Measurements from ENCODE around the gene XPO5. TPM values are rescaled to one million over a fixed set of nuclear protein-coding genes. Genes with fewer than 3 reads are reported as not detected.

Gene XPO5
- total RNA-seq, 1 experiment from 2014 or later, result 114 TPM

DNA sequence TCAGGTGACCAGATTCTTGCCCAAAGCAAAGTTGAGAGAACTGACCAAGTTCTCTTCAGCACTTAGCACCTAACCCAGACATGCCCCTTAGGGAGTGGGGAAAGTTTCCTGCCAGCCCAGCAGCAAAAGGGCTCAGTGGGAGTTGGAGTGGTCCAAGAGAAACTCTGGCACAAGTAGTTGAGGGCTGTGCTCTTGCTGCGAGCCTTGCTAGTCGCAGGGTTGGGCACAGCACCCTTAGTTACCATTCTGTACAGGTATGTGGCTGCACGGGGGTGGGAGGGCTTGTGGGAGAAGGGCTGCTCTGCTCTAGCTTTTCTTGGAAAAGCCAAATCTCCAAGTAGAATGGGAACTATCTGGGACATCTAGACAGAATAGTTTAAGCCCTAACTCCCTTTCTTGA lies 52.6 kb downstream of the XPO5 start:
- Mint-ChIP-seq H3K4me1 (no peaks in the 10 kb centered on the region), H3K4me3 (no peak overlapping the region), H3K36me3 (ENCODE audit: insufficient read depth in 1 of 3, low read depth in 3 of 3) (peaks cover 0 to 64% (median 48%) of the 10 kb centered on the region in 3 experiments; a peak in 5 of 7 replicates), H3K9me3 (no peaks in the 10 kb centered on the region), H3K27me3 (ENCODE audit: low read depth) (no peaks in the 10 kb centered on the region), H3K27ac (no peak overlapping the region)
- H2BK15ac ChIP-seq (ENCODE audit: low read depth, low read length), result no peak overlapping the region
- no peak overlapping the region for H2BK20ac ChIP-seq (ENCODE audit: low read depth, low read length, poor library complexity, severe bottlenecking)
- H3K18ac ChIP-seq (ENCODE audit: insufficient read length, low read depth, low read length), result no peak overlapping the region
- no peaks in the 10 kb centered on the region for H4K20me1 ChIP-seq (ENCODE audit: control insufficient read depth, insufficient read depth, insufficient read length)
- no peak overlapping the region for H3K9ac ChIP-seq (ENCODE audit: extremely low read depth, insufficient read length, low read length)
- no peak overlapping the region for H4K8ac ChIP-seq (replicated peaks; ENCODE audit: insufficient read length, low read depth, low read length)
- no peaks in the 10 kb centered on the region for H3K23me2 ChIP-seq (ENCODE audit: insufficient read length, low read depth, low read length, poor library complexity, severe bottlenecking)
- no peak overlapping the region for H3K14ac ChIP-seq (ENCODE audit: insufficient read depth, low read length)
- H2AK5ac ChIP-seq (ENCODE audit: insufficient read length, low read length), result no peak overlapping the region
- no peak overlapping the region for H4K91ac ChIP-seq (ENCODE audit: insufficient read length, low read depth, low read length)
- no peak overlapping the region for H3K27ac ChIP-seq (ENCODE audit: insufficient read length, low read depth, low read length)
- H3K4me1 ChIP-seq (ENCODE audit: insufficient read depth, low read length), result no peaks in the 10 kb centered on the region
- H4K5ac ChIP-seq (ENCODE audit: insufficient read length, low read depth, low read length), result no peak overlapping the region
- H3T11ph ChIP-seq (ENCODE audit: low read length), result no peak overlapping the region
- no peak overlapping the region for H2AFZ ChIP-seq (ENCODE audit: low read length)
- no peak overlapping the region for H3K4me2 ChIP-seq (ENCODE audit: insufficient read depth, insufficient read length, low read length)
- no peak overlapping the region for H3K23ac ChIP-seq (ENCODE audit: insufficient read length, low read depth, low read length)
- H2BK120ac ChIP-seq (ENCODE audit: low read depth, low read length, poor library complexity, severe bottlenecking), result no peak overlapping the region
- no peak for DNase-seq
- no peak overlapping the region for H3K4ac ChIP-seq (ENCODE audit: low read depth, low read length)
- H3K79me2 ChIP-seq (ENCODE audit: insufficient read depth, low read length), result peaks cover under 1% of the 10 kb centered on the region; the same call in 1 of the 2 replicates
- no peak for TF ChIP-seq CTCF (conservative IDR thresholded peaks at IDR 0.05)
- peaks cover 2% of the 10 kb centered on the region for H3K79me1 ChIP-seq (ENCODE audit: insufficient read depth, low read depth, low read length, poor library complexity, severe bottlenecking)
- WGBS (ENCODE audit: extremely low coverage, insufficient read length, low lambda C conversion rate), result no CpG with 5 or more reads among the region's 3 CpGs
- H2BK12ac ChIP-seq (ENCODE audit: insufficient read length, low read depth, low read length), result no peak overlapping the region
- H2BK5ac ChIP-seq (ENCODE audit: insufficient read length, low read length), result no peak overlapping the region
- H3K27me3 ChIP-seq (ENCODE audit: insufficient read depth, low read length), result no peaks in the 10 kb centered on the region
- H3K9me3 ChIP-seq (ENCODE audit: control insufficient read depth, low read depth, low read length), result no peaks in the 10 kb centered on the region
- no peak overlapping the region for H3K56ac ChIP-seq (ENCODE audit: insufficient read length, low read depth, low read length)
